AG04449 (cell line): ENCODE measurements around the gene RPL35A.

Experiments used
- CTCF ChIA-PET: fragments of 350-600 bp; formaldehyde crosslinking; extraction: SDS; loops from one replicate; lab custom pipeline; 2021; ENCODE audit warnings: antibody characterized with exemption; lab: Yijun Ruan, JAX
- POLR2A ChIA-PET: fragments of 400-600, 350-600 bp; formaldehyde crosslinking; extraction: SDS; loops from one replicate; lab custom pipeline; 2020; ENCODE audit warnings: antibody characterized with exemption, inconsistent platforms; lab: Yijun Ruan, JAX
- DNase-seq: peaks from one replicate; pipeline ENCODE4 v3.0.0-alpha.2; 2010; ENCODE audit warnings: low read depth, low spot score
- H3K4me3 ChIP-seq: 2 replicates; pipeline ENCODE4 v1.5.1; 2011; ENCODE audit warnings: low read depth, mild to moderate bottlenecking, control low read depth, low read length
- CTCF ChIP-seq: IDR thresholded peaks from one replicate; pipeline ENCODE4 v1.5.1; 2011; ENCODE audit warnings: mild to moderate bottlenecking, moderate library complexity, low read length, control low read depth, inconsistent platforms; ENCODE audit not compliant: insufficient read depth; ENCODE audit errors: missing control alignments

RPL35A gene

GRCh38 chr3:197975311-197975710, 25.3 kb downstream of the RPL35A start:
- CTCF ChIA-PET, result no interaction called here
- DNase-seq, result no peak
- POLR2A ChIA-PET, result no interaction called here
- H3K4me3 ChIP-seq, result no peak overlapping the region
- no peak for TF ChIP-seq CTCF

- CTCF ChIA-PET, result interaction anchor here (1.0 kb wide), 1 partner anchor 97 kb away, joined by 3 read pairs; no protein-coding TSS in a partner anchor
- POLR2A ChIA-PET, result no interaction called here
- DNase-seq, result no peak
- no peak overlapping the region for H3K4me3 ChIP-seq
- TF ChIP-seq CTCF, result no peak
Measured at GRCh38 chr3:197983076-197983475, 33.1 kb downstream of the RPL35A start.

GRCh38 chr3:197989651-197990050, 39.7 kb downstream of the RPL35A start:
- TF ChIP-seq CTCF, result no peak
- no peak for DNase-seq
- CTCF ChIA-PET, result interaction anchor here (1.6 kb wide), 1 partner anchor 10 kb away, joined by 6 read pairs; no protein-coding TSS in a partner anchor
- POLR2A ChIA-PET, result no interaction called here
- H3K4me3 ChIP-seq, result no peak overlapping the region

- H3K4me3 ChIP-seq, result no peak overlapping the region
- no peak for TF ChIP-seq CTCF
- CTCF ChIA-PET, result interaction anchor here (1.2 kb wide), 1 partner anchor 8 kb away, joined by 3 read pairs; no protein-coding TSS in a partner anchor
- POLR2A ChIA-PET, result no interaction called here
- no peak for DNase-seq
Measured at GRCh38 chr3:197994736-197995135, 44.7 kb downstream of the RPL35A start.

GRCh38 chr3:197996855-197997254, 46.9 kb downstream of the RPL35A start:
- ChIA-PET POLR2A (no interaction called here), CTCF (no interaction called here)
- no peak overlapping the region for H3K4me3 ChIP-seq
- DNase-seq, result no peak
- TF ChIP-seq CTCF, result no peak

GRCh38 chr3:197997936-197998335, 47.9 kb downstream of the RPL35A start:
- no peak for DNase-seq
- TF ChIP-seq CTCF, result no peak
- POLR2A ChIA-PET, result no interaction called here
- CTCF ChIA-PET, result no interaction called here
- H3K4me3 ChIP-seq, result no peak overlapping the region
